Chondrocyte (in vitro differentiated cells): ENCODE measurements around the gene COL5A3. TPM values are rescaled to one million over a fixed set of nuclear protein-coding genes. Genes with fewer than 3 reads are reported as not detected.

ENCODE experiments used
- DNase-seq: peaks from one replicate; pipeline ENCODE4 v3.0.0; 2021; ENCODE audit warnings: mixed read lengths, low spot score
- H3K27ac Mint-ChIP-seq: one replicate; pipeline ENCODE4 v1.8.0; 2021; ENCODE audit warnings: mild to moderate bottlenecking, moderate library complexity, mixed read lengths; ENCODE audit not compliant: unreplicated experiment
- H3K27me3 Mint-ChIP-seq: 2 replicates; pipeline ENCODE4 v1.8.0; 2021; ENCODE audit warnings: low read depth, mixed read lengths
- H3K36me3 Mint-ChIP-seq: 2 replicates; pipeline ENCODE4 v1.8.0; 2021; ENCODE audit warnings: low read depth, mixed read lengths
- H3K4me1 Mint-ChIP-seq: 2 replicates; pipeline ENCODE4 v1.8.0; 2021; ENCODE audit warnings: low read depth, mild to moderate bottlenecking, mixed read lengths
- H3K4me3 Mint-ChIP-seq: one replicate; pipeline ENCODE4 v1.8.0; 2021; ENCODE audit warnings: mild to moderate bottlenecking, moderate library complexity, mixed read lengths; ENCODE audit not compliant: unreplicated experiment
- H3K9me3 Mint-ChIP-seq: 2 replicates; pipeline ENCODE4 v1.8.0; 2021; ENCODE audit warnings: low read depth, mixed read lengths
- total RNA-seq: library from RNA; stranded (reverse); gene quantifications from 3 replicates; pipeline ENCODE4 v1.2.1, GENCODE V29; 2021
- TF ChIP-seq, protein P1 (sequence below): fragments of 200-600 bp; sonication (generic); IDR thresholded peaks from 2 replicates; pipeline ENCODE4 v1.5.0; 2021; ENCODE audit warnings: antibody characterized with exemption, mild to moderate bottlenecking, moderate library complexity

COL5A3 gene
- total RNA-seq, 1 donor from 2014 or later = 65.9 TPM

DNA sequence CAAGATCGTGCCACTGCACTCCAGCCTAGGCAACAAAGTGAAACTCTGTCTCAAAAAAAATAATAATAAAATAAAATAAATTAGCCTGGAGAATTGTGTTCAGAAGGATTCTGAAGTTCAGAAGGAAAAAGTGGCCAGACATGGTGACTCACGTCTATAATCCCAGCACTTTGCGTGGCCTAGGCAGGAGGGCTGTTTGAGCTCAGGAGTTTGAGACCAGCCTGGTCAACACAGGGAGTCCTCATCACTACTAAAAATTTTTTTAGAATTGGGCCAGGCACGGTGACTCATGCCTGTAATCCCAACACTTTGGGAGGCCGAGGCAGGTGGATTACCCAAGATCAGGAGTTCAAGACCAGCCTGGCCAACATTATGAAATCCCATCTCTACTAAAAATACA, 8.9 kb upstream of the COL5A3 start:
- no peak overlapping the region for H3K27ac Mint-ChIP-seq
- H3K9me3 Mint-ChIP-seq = no peaks in the 10 kb centered on the region
- peak; percentile 25 for DNase-seq
- H3K4me1 Mint-ChIP-seq = peaks cover 5% of the 10 kb centered on the region
- no peak overlapping the region for H3K4me3 Mint-ChIP-seq
- no peaks in the 10 kb centered on the region for H3K36me3 Mint-ChIP-seq
- H3K27me3 Mint-ChIP-seq = no peaks in the 10 kb centered on the region
- TF ChIP-seq, protein P1, sequence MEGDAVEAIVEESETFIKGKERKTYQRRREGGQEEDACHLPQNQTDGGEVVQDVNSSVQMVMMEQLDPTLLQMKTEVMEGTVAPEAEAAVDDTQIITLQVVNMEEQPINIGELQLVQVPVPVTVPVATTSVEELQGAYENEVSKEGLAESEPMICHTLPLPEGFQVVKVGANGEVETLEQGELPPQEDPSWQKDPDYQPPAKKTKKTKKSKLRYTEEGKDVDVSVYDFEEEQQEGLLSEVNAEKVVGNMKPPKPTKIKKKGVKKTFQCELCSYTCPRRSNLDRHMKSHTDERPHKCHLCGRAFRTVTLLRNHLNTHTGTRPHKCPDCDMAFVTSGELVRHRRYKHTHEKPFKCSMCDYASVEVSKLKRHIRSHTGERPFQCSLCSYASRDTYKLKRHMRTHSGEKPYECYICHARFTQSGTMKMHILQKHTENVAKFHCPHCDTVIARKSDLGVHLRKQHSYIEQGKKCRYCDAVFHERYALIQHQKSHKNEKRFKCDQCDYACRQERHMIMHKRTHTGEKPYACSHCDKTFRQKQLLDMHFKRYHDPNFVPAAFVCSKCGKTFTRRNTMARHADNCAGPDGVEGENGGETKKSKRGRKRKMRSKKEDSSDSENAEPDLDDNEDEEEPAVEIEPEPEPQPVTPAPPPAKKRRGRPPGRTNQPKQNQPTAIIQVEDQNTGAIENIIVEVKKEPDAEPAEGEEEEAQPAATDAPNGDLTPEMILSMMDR = no peak

GRCh38 chr19:10018786-10019185, 8.5 kb upstream of the COL5A3 start:
- no peaks in the 10 kb centered on the region for H3K36me3 Mint-ChIP-seq
- H3K9me3 Mint-ChIP-seq = no peaks in the 10 kb centered on the region
- H3K27ac Mint-ChIP-seq = no peak overlapping the region
- H3K4me3 Mint-ChIP-seq = no peak overlapping the region
- H3K27me3 Mint-ChIP-seq = peaks cover under 1% of the 10 kb centered on the region
- DNase-seq = peak; percentile 39
- TF ChIP-seq, protein P1 = no peak
- peaks cover 5% of the 10 kb centered on the region for H3K4me1 Mint-ChIP-seq

DNA sequence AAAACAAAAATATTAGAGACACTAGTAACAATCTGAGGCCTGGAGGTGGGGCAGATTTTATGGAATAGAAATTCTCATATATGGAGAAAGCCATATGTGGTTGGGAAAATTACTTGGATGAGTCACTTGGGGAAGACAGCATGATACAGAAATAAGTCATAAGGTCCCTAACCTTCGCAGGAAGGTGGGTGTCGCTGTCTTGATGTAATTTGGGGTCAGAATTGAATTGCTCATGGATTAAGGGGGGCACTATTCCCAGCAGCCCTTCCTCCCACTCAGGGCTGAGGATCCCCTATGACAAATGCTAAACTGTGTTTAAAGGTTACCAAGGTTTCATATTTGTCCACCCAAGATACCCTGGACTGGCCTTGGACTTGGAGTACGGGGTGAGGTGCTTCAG, 8.0 kb upstream of the COL5A3 start:
- no peak for DNase-seq
- TF ChIP-seq, protein P1 = no peak
- Mint-ChIP-seq H3K4me1 (peaks cover 5% of the 10 kb centered on the region), H3K27ac (no peak overlapping the region), H3K4me3 (no peak overlapping the region), H3K27me3 (peaks cover 6% of the 10 kb centered on the region), H3K9me3 (no peaks in the 10 kb centered on the region), H3K36me3 (no peaks in the 10 kb centered on the region)

GRCh38 chr19:10013834-10014618, 3.7 kb upstream of the COL5A3 start:
- Mint-ChIP-seq H3K36me3 (no peaks in the 10 kb centered on the region), H3K27ac (no peak overlapping the region), H3K4me1 (peaks cover 13% of the 10 kb centered on the region)

DNA sequence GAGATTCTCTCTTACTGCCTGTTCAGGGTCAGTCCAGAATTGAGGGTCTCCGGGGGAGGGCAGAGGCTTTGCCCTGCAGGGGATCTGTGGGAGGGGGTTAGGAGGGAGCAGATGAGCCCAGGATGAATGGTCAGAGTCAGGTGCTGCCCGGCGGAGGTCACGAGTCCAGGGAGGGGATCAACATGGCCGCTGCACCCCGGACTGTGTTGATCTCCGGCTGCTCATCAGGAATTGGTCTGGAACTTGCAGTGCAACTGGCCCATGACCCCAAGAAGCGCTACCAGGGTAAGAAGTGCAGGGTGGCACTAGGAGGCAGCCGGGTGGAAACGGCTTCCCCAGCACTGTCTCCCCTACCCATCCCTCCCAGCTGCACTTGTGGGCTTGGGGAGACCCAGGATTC, 3.0 kb upstream of the COL5A3 start, which contains the start of gene RDH8:
Gene RDH8 (plus strand): TSS at position 168 of the 400 bp plus-strand sequence. CDS start 15 bp downstream, at position 183.
- TF ChIP-seq, protein P1 = no peak

More at GRCh38 chr19:10013834-10014618, 3.7 kb upstream of the COL5A3 start:
- Mint-ChIP-seq H3K9me3 (no peaks in the 10 kb centered on the region), H3K27me3 (peaks cover 22% of the 10 kb centered on the region), H3K4me3 (no peak overlapping the region)
- TF ChIP-seq, protein P1 = no peak
- DNase-seq = no peak

More for the DNA sequence above, 3.0 kb upstream of the COL5A3 start, which contains the start of gene RDH8:
- Mint-ChIP-seq H3K4me3 (no peak within 1 kb of the TSS), H3K9me3 (no peaks in the 10 kb centered on the region), H3K27ac (no peak within 1 kb of the TSS), H3K27me3 (peaks cover 22% of the 10 kb centered on the region), H3K36me3 (no peaks in the 10 kb centered on the region), H3K4me1 (peaks cover 17% of the 10 kb centered on the region)
- no peak for DNase-seq
